Measurements from ENCODE around the gene HIF3A. TPM values are rescaled to one million over a fixed set of nuclear protein-coding genes. Genes with fewer than 3 reads are reported as not detected.
"Not testable (repeated sequence)": the region's sequence is repeated elsewhere in the genome, so short reads cannot be mapped to it uniquely, and the experiment has no call there.

HIF3A gene
- total RNA-seq, result 0.66 TPM
- 13.1 TPM for polyA plus RNA-seq
- long read RNA-seq, donor 1, result 0 reads
- long read RNA-seq, donor 2, partial matches to known transcripts, result 0 of 1 reads
- long read RNA-seq, donor 2, other reads (novel, unspliced or antisense), result 0 of 1 reads
- long read RNA-seq, donor 3, result 0 reads
- long read RNA-seq, donor 4, partial matches to known transcripts, result 0 of 1 reads
- long read RNA-seq, donor 4, other reads (novel, unspliced or antisense), result 0 of 1 reads
- long read RNA-seq, donor 5, partial matches to known transcripts, result 0 of 1 reads
- long read RNA-seq, donor 5, other reads (novel, unspliced or antisense), result 0 of 1 reads
- long read RNA-seq, donor 6, partial matches to known transcripts, result 0 of 1 reads
- long read RNA-seq, donor 6, other reads (novel, unspliced or antisense), result 0 of 1 reads
- long read RNA-seq, donor 7, result 0 reads
- long read RNA-seq, donor 8, result 0 reads
- long read RNA-seq, donor 9, result 0 reads
- long read RNA-seq, donor 10, result 0 reads

- peaks cover 0 to 7% of the 10 kb centered on the region in 2 donors for H3K4me1 ChIP-seq (ENCODE audit: control insufficient read depth in 2 of 2, insufficient read depth in 2 of 2, low read length in 2 of 2)
- DNase-seq (ENCODE audit: low read depth in 6 of 9, low spot score in 9 of 9), result no peak
- no peak within 1 kb of the TSS for H3K27ac ChIP-seq (ENCODE audit: low read depth in 1 of 2, low read length in 1 of 2)
These were observed at the start of gene HIF3A for GRCh38 chr19:46296722-46297461. Gene HIF3A (plus strand): TSS chr19:46297042. CDS start chr19:46297077, 35 bp downstream.

GRCh38 chr19:46250076-46250735 lies 46.6 kb upstream of the HIF3A start:
- Histone ChIP-seq H3K36me3 (ENCODE audit: control insufficient read depth in 2 of 2, insufficient read depth in 2 of 2, low read length in 1 of 2) (no peaks in the 10 kb centered on the region), H3K4me1 (ENCODE audit: control insufficient read depth in 2 of 2, insufficient read depth in 2 of 2, low read length in 2 of 2) (no peaks in the 10 kb centered on the region), H3K27ac (ENCODE audit: low read depth in 1 of 2, low read length in 1 of 2) (no peak overlapping the region), H3K4me3 (ENCODE audit: low read length in 2 of 2) (no peak overlapping the region), H3K27me3 (ENCODE audit: control insufficient read depth in 2 of 2, insufficient read depth in 1 of 2, low read length in 1 of 2) (peaks cover 0 to 2% of the 10 kb centered on the region in 2 donors), H3K9me3 (ENCODE audit: control insufficient read depth in 2 of 2, insufficient read depth in 1 of 2, low read length in 1 of 2) (no peaks in the 10 kb centered on the region)
- DNase-seq (ENCODE audit: low read depth in 6 of 9, low spot score in 9 of 9), result no peak
- WGBS, result 75% methylated on average over 3 of the region's 3 CpGs

More at GRCh38 chr19:46296722-46297461, at the start of gene HIF3A:
- H3K36me3 ChIP-seq (ENCODE audit: control insufficient read depth in 2 of 2, insufficient read depth in 2 of 2, low read length in 1 of 2), result no peaks in the 10 kb centered on the region
- peaks cover 14 to 49% of the 10 kb centered on the region in 2 donors for H3K27me3 ChIP-seq (ENCODE audit: control insufficient read depth in 2 of 2, insufficient read depth in 1 of 2, low read length in 1 of 2)
- H3K4me3 ChIP-seq (ENCODE audit: low read length in 2 of 2), result no peak within 1 kb of the TSS
- no peaks in the 10 kb centered on the region for H3K9me3 ChIP-seq (ENCODE audit: control insufficient read depth in 2 of 2, insufficient read depth in 1 of 2, low read length in 1 of 2)
- 10% methylated on average over 46 of the region's 46 CpGs for WGBS

- Histone ChIP-seq H3K4me3 (ENCODE audit: low read length in 2 of 2) (no peak overlapping the region), H3K36me3 (ENCODE audit: control insufficient read depth in 2 of 2, insufficient read depth in 2 of 2, low read length in 1 of 2) (no peaks in the 10 kb centered on the region), H3K4me1 (ENCODE audit: control insufficient read depth in 2 of 2, insufficient read depth in 2 of 2, low read length in 2 of 2) (no peaks in the 10 kb centered on the region), H3K9me3 (ENCODE audit: control insufficient read depth in 2 of 2, insufficient read depth in 1 of 2, low read length in 1 of 2) (no peaks in the 10 kb centered on the region), H3K27me3 (ENCODE audit: control insufficient read depth in 2 of 2, insufficient read depth in 1 of 2, low read length in 1 of 2) (no peaks in the 10 kb centered on the region), H3K27ac (ENCODE audit: low read depth in 1 of 2, low read length in 1 of 2) (no peak overlapping the region)
- DNase-seq (ENCODE audit: low read depth in 6 of 9, low spot score in 9 of 9), result no peak
- WGBS, result 88% methylated on average over 5 of the region's 5 CpGs
These were observed 45.4 kb upstream of the HIF3A start for GRCh38 chr19:46251416-46251815.

GRCh38 chr19:46254776-46255175 lies 42.1 kb upstream of the HIF3A start:
- H3K4me3 ChIP-seq (ENCODE audit: low read length in 2 of 2), result no peak overlapping the region
- 54% methylated on average over 4 of the region's 4 CpGs for WGBS
- no peaks in the 10 kb centered on the region for H3K27me3 ChIP-seq (ENCODE audit: control insufficient read depth in 2 of 2, insufficient read depth in 1 of 2, low read length in 1 of 2)
- no peaks in the 10 kb centered on the region for H3K4me1 ChIP-seq (ENCODE audit: control insufficient read depth in 2 of 2, insufficient read depth in 2 of 2, low read length in 2 of 2)
- no peaks in the 10 kb centered on the region for H3K36me3 ChIP-seq (ENCODE audit: control insufficient read depth in 2 of 2, insufficient read depth in 2 of 2, low read length in 1 of 2)
- H3K27ac ChIP-seq (ENCODE audit: low read depth in 1 of 2, low read length in 1 of 2), result no peak overlapping the region
- no peak for DNase-seq (ENCODE audit: low read depth in 6 of 9, low spot score in 9 of 9)
- H3K9me3 ChIP-seq (ENCODE audit: control insufficient read depth in 2 of 2, insufficient read depth in 1 of 2, low read length in 1 of 2), result no peaks in the 10 kb centered on the region

GRCh38 chr19:46256855-46257254 lies 40.0 kb upstream of the HIF3A start:
- no peak for DNase-seq (ENCODE audit: low read depth in 6 of 9, low spot score in 9 of 9)
- H3K27ac ChIP-seq (ENCODE audit: low read depth in 1 of 2, low read length in 1 of 2), result no peak overlapping the region
- no peaks in the 10 kb centered on the region for H3K36me3 ChIP-seq (ENCODE audit: control insufficient read depth in 2 of 2, insufficient read depth in 2 of 2, low read length in 1 of 2)
- H3K4me3 ChIP-seq (ENCODE audit: low read length in 2 of 2), result no peak overlapping the region
- no peaks in the 10 kb centered on the region for H3K9me3 ChIP-seq (ENCODE audit: control insufficient read depth in 2 of 2, insufficient read depth in 1 of 2, low read length in 1 of 2)
- H3K27me3 ChIP-seq (ENCODE audit: control insufficient read depth in 2 of 2, insufficient read depth in 1 of 2, low read length in 1 of 2), result no peaks in the 10 kb centered on the region
- 85% methylated on average over 8 of the region's 8 CpGs for WGBS
- no peaks in the 10 kb centered on the region for H3K4me1 ChIP-seq (ENCODE audit: control insufficient read depth in 2 of 2, insufficient read depth in 2 of 2, low read length in 2 of 2)

GRCh38 chr19:46261501-46261900 lies 35.3 kb upstream of the HIF3A start:
- H3K4me1 ChIP-seq (ENCODE audit: control insufficient read depth in 2 of 2, insufficient read depth in 2 of 2, low read length in 2 of 2); H3K36me3 ChIP-seq (ENCODE audit: control insufficient read depth in 2 of 2, insufficient read depth in 2 of 2, low read length in 1 of 2); H3K27ac ChIP-seq (ENCODE audit: low read depth in 1 of 2, low read length in 1 of 2); H3K27me3 ChIP-seq (ENCODE audit: control insufficient read depth in 2 of 2, insufficient read depth in 1 of 2, low read length in 1 of 2); H3K9me3 ChIP-seq (ENCODE audit: control insufficient read depth in 2 of 2, insufficient read depth in 1 of 2, low read length in 1 of 2); DNase-seq (ENCODE audit: low read depth in 6 of 9, low spot score in 9 of 9); H3K4me3 ChIP-seq (ENCODE audit: low read length in 2 of 2): not testable (repeated sequence)
- 84% methylated on average over 7 of the region's 7 CpGs for WGBS

- H3K4me3 ChIP-seq (ENCODE audit: low read length in 2 of 2); H3K27me3 ChIP-seq (ENCODE audit: control insufficient read depth in 2 of 2, insufficient read depth in 1 of 2, low read length in 1 of 2); H3K27ac ChIP-seq (ENCODE audit: low read depth in 1 of 2, low read length in 1 of 2); H3K9me3 ChIP-seq (ENCODE audit: control insufficient read depth in 2 of 2, insufficient read depth in 1 of 2, low read length in 1 of 2); DNase-seq (ENCODE audit: low read depth in 6 of 9, low spot score in 9 of 9); H3K4me1 ChIP-seq (ENCODE audit: control insufficient read depth in 2 of 2, insufficient read depth in 2 of 2, low read length in 2 of 2); H3K36me3 ChIP-seq (ENCODE audit: control insufficient read depth in 2 of 2, insufficient read depth in 2 of 2, low read length in 1 of 2): not testable (repeated sequence)
- 57% methylated on average over 11 of the region's 11 CpGs for WGBS
These were observed 34.1 kb upstream of the HIF3A start for GRCh38 chr19:46262684-46263296.

GRCh38 chr19:46264801-46265200 lies 32.0 kb upstream of the HIF3A start:
- not testable (repeated sequence) for DNase-seq (ENCODE audit: low read depth in 6 of 9, low spot score in 9 of 9); H3K27me3 ChIP-seq (ENCODE audit: control insufficient read depth in 2 of 2, insufficient read depth in 1 of 2, low read length in 1 of 2)
- 83% methylated on average over 5 of the region's 5 CpGs for WGBS

More at GRCh38 chr19:46264801-46265200, 32.0 kb upstream of the HIF3A start:
- H3K36me3 ChIP-seq (ENCODE audit: control insufficient read depth in 2 of 2, insufficient read depth in 2 of 2, low read length in 1 of 2); H3K4me3 ChIP-seq (ENCODE audit: low read length in 2 of 2); H3K9me3 ChIP-seq (ENCODE audit: control insufficient read depth in 2 of 2, insufficient read depth in 1 of 2, low read length in 1 of 2); H3K27ac ChIP-seq (ENCODE audit: low read depth in 1 of 2, low read length in 1 of 2); H3K4me1 ChIP-seq (ENCODE audit: control insufficient read depth in 2 of 2, insufficient read depth in 2 of 2, low read length in 2 of 2): not testable (repeated sequence)
